ENCODE data around the gene PCDHGA10.

DNA sequence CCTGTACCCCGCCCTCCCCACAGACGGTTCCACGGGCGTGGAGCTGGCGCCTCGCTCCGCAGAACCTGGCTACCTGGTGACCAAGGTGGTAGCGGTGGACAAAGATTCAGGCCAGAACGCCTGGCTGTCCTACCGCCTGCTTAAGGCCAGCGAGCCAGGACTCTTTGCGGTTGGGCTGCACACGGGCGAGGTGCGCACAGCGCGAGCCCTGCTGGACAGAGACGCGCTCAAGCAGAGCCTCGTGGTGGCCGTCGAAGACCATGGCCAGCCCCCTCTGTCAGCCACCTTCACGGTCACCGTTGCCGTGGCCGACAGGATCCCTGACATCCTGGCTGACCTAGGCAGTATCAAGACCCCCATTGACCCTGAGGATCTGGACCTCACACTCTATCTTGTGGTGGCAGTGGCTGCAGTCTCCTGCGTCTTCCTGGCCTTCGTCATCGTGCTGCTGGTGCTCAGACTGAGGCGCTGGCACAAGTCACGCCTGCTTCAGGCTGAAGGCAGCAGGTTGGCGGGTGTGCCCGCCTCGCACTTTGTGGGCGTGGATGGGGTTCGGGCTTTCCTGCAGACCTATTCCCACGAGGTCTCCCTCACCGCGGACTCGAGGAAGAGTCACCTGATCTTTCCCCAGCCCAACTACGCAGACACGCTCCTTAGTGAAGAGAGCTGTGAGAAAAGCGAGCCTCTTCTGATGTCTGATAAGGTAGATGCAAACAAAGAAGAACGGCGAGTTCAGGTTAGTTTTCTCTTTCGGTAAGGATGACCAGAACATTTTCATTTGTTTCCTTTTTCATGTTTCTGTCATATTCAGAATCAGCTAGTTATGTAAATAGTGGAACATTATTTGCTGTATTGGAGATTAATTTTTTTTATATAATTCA, 46.5 kb upstream of the PCDHGA10 start:
- TF ChIP-seq SIN3A (IDR thresholded peaks at IDR 0.05; ENCODE audit: borderline replicate concordance, insufficient read depth, low read length) (no peak), POLR2AphosphoS5 (IDR thresholded peaks at IDR 0.05; ENCODE audit: low read depth, low read length) (no peak), TAF1 (IDR thresholded peaks at IDR 0.05; ENCODE audit: borderline replicate concordance, insufficient read depth, low read length) (no peak), REST (IDR thresholded peaks at IDR 0.05; ENCODE audit: insufficient read depth in 1 of 2, low read depth in 2 of 2, low read length in 2 of 2) (no peak)

All from PFSK-1 (cell line).